Stomach (tissue), 4 donors: ENCODE results near the gene PLPPR3.

ENCODE experiments used
- EP300 ChIP-seq: sonication (generic); formaldehyde crosslinking; IDR thresholded peaks from one replicate; pipeline ENCODE4 v1.6.1; 2017; ENCODE audit warnings: antibody characterized with exemption
- POLR2A ChIP-seq, 4 donors: fragments of 450-650 bp; IDR thresholded peaks; one replicate each; pipeline ENCODE4 v1.6.1; 2016; ENCODE audit warnings: antibody characterized with exemption in 4 of 4, control low read depth in 2 of 4, mild to moderate bottlenecking in 1 of 4, moderate library complexity in 1 of 4
- POLR2AphosphoS5 ChIP-seq, 3 donors: sonication (generic); formaldehyde crosslinking; IDR thresholded peaks; one replicate each; pipeline ENCODE4 v1.6.1; 2016; ENCODE audit warnings: antibody characterized with exemption in 3 of 3
- TF ChIP-seq, protein P1 (sequence below), 7 experiments: fragments of 450-650 bp in 4 of 7; fragments of 200-600 bp in 3 of 7; sonication (generic) in 3 of 7; IDR thresholded peaks; one replicate each; pipeline ENCODE4 v1.5.1; 2016 to 2019; ENCODE audit warnings: antibody characterized with exemption in 7 of 7, control low read depth in 2 of 7, mild to moderate bottlenecking in 1 of 7

DNA sequence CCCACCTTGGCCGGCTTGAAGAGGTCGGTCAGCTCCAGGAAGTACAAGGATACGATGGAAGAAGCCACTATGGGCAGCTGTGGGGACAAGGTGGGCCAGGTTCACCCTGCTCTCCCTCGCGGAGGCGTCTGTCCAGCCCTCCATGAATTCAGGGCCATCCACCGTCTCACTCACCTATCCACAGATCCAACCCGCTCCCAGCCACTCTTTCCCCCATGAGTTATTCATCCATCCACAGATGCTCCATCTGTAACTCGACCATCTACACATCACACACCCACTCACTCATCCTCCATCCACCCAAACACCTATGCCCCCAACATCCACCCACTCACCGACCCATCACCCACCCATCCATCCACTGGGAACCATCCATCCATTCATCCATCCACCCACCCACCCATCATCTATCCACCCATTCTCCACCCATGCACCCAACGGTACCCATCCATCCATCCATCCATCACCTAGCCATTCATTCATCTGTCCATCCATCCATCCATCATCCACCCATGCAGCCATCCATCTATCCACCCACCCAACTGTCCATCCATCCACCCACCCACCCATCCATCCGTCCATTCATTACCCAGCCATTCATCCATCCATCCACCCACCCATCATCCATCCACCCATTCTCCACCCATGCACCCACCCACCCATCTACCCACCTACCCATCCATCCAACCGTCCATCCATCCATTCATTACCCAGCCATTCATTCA, 5.8 kb downstream of the PLPPR3 start:
- TF ChIP-seq, protein P1, sequence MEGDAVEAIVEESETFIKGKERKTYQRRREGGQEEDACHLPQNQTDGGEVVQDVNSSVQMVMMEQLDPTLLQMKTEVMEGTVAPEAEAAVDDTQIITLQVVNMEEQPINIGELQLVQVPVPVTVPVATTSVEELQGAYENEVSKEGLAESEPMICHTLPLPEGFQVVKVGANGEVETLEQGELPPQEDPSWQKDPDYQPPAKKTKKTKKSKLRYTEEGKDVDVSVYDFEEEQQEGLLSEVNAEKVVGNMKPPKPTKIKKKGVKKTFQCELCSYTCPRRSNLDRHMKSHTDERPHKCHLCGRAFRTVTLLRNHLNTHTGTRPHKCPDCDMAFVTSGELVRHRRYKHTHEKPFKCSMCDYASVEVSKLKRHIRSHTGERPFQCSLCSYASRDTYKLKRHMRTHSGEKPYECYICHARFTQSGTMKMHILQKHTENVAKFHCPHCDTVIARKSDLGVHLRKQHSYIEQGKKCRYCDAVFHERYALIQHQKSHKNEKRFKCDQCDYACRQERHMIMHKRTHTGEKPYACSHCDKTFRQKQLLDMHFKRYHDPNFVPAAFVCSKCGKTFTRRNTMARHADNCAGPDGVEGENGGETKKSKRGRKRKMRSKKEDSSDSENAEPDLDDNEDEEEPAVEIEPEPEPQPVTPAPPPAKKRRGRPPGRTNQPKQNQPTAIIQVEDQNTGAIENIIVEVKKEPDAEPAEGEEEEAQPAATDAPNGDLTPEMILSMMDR (IDR thresholded peaks at IDR 0.05) = no peak
- no peak for TF ChIP-seq POLR2A (IDR thresholded peaks at IDR 0.05)
- TF ChIP-seq POLR2AphosphoS5 (IDR thresholded peaks at IDR 0.05) = no peak
- TF ChIP-seq EP300 = no peak
